Activated T-helper 1 cell treated with anti-CD3 and anti-CD28 coated beads, Interleukin-12 subunit alpha, Interleukin-12 subunit beta, Interleukin-2, Interleukin-4 antibody, amounts not matched to agents 30 ng/mL and 10 ng/mL and 1 ng/mL, durations not matched to agents 14 hours and 24 hours and 36 hours (primary cell): ENCODE data around the gene C12orf56. TPM values are rescaled to one million over a fixed set of nuclear protein-coding genes. Genes with fewer than 3 reads are reported as not detected.
"Not testable (repeated sequence)": the region's sequence is repeated elsewhere in the genome, so short reads cannot be mapped to it uniquely, and the experiment has no call there.

Source experiments
- DNase-seq: peaks from one replicate; pipeline ENCODE4 v3.0.0; 2021; ENCODE audit warnings: low spot score
- H3K27ac Mint-ChIP-seq: one replicate; pipeline ENCODE4 v1.8.0; 2021; ENCODE audit warnings: mild to moderate bottlenecking, mixed read lengths
- H3K27me3 Mint-ChIP-seq: one replicate; pipeline ENCODE4 v1.8.0; 2022; ENCODE audit warnings: mild to moderate bottlenecking, moderate library complexity, mixed read lengths; ENCODE audit not compliant: insufficient read depth
- H3K36me3 Mint-ChIP-seq: one replicate; pipeline ENCODE4 v1.8.0; 2021; ENCODE audit warnings: low read depth, mixed read lengths
- H3K4me1 Mint-ChIP-seq: one replicate; pipeline ENCODE4 v1.8.0; 2021; ENCODE audit warnings: low read depth, mixed read lengths
- H3K4me3 Mint-ChIP-seq: one replicate; pipeline ENCODE4 v1.8.0; 2021; ENCODE audit warnings: mild to moderate bottlenecking, moderate library complexity, mixed read lengths
- H3K9me3 Mint-ChIP-seq: one replicate; pipeline ENCODE4 v1.8.0; 2021; ENCODE audit warnings: mixed read lengths
- intact Hi-C: fragments of 100-400 bp; cut with micrococcal nuclease; formaldehyde crosslinking; loops from one replicate; pipeline ENCODE4 v1.15.1; 2024
- total RNA-seq: library from RNA; stranded (reverse); gene quantifications from 2 replicates; pipeline ENCODE4 v1.2.3, GENCODE V29; 2022

The C12orf56 gene
- total RNA-seq, 1 donor from 2014 or later = not detected

DNA sequence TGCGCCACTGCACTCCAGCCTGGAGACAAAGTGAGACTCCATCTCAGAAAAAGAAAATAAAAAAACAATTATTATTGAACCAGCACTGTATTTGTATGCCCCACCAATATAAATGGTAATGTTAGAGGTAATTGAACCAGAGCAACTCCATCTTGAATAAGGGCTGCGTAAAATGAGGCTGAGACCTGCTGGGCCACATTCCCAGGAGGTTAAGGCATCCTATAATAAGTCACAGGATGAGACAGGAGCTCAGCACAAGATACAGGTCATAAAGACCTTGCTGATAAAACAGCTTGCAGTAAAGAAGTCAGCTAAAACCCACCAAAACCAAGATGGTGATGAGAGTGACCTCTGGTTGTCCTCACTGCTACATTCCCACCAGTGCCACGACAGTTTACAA, 29.4 kb downstream of the C12orf56 start:
- DNase-seq, H3K4me3 Mint-ChIP-seq, H3K27ac Mint-ChIP-seq, intact Hi-C loops, H3K4me1 Mint-ChIP-seq, H3K27me3 Mint-ChIP-seq, H3K36me3 Mint-ChIP-seq, H3K9me3 Mint-ChIP-seq: not testable (repeated sequence)

DNA sequence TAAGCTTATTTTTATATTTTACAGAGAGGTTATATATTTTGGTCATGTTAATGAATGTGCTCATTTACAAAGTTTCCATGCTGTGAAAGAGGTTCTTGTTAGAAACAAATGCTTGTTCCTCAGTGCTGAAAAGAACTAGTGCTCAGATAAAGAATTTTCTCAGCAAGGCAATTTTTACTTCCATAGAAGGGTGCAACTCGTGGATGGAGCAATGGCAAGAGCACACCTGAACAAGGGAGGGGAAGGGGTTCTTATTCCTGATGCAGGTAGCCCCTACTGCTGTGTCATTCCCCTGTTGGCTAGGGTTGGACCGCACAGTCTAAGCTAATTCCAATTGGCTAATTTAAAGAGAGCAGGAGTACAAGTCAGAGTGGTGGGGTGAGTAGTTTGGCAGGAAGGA, 34.3 kb downstream of the C12orf56 start:
- H3K27me3 Mint-ChIP-seq, H3K4me3 Mint-ChIP-seq, intact Hi-C loops, H3K36me3 Mint-ChIP-seq, DNase-seq, H3K4me1 Mint-ChIP-seq, H3K27ac Mint-ChIP-seq: not testable (repeated sequence)
- H3K9me3 Mint-ChIP-seq = peaks cover 13% of the 10 kb centered on the region

DNA sequence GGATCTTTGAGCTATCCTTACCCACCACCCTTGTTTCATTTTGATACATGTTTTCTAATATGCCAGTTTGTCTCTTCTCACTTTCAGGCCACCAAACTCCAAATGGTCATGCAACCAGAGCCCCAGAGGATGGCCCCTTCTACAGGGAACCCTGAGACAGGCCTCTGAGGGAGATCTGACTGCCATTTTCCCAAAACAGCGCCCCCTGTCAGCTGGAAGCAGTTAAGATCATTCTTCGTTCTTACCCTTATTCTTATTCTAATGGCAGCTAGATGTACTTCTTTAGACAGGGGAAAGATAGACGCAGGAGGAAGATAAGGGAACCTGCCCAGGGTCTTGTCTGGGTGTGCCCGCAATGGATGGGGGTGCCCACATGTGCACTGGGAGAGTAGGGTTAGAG, 38.4 kb downstream of the C12orf56 start:
- peaks cover 20% of the 10 kb centered on the region for H3K9me3 Mint-ChIP-seq
- no peaks in the 10 kb centered on the region for H3K4me1 Mint-ChIP-seq
- H3K27ac Mint-ChIP-seq = no peak overlapping the region
- H3K27me3 Mint-ChIP-seq = no peaks in the 10 kb centered on the region
- H3K36me3 Mint-ChIP-seq = peaks cover 2% of the 10 kb centered on the region
- intact Hi-C loops = no loop called here
- DNase-seq = no peak
- H3K4me3 Mint-ChIP-seq = no peak overlapping the region

DNA sequence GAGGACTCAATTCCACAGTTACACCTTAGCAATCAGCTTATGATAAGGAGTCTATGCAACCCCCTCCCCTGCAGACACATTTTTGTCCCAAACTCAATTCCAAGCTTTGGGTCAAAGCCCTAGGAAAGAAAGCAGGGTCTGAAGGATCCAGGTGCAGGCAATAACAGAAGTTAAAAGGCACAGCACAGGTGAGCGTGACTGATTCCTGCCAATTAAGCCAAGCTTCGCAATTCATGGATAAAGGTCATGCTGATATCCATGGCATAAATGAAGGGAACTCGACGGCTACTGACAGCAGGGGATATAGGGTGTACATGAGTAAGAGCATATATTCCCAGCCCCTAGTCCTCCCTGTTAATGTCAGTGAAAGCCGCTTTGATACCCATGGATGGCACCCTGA, 39.3 kb downstream of the C12orf56 start:
- intact Hi-C loops = no loop called here
- Mint-ChIP-seq H3K9me3 (peaks cover 13% of the 10 kb centered on the region), H3K27ac (no peak overlapping the region), H3K4me3 (no peak overlapping the region), H3K4me1 (no peaks in the 10 kb centered on the region), H3K27me3 (no peaks in the 10 kb centered on the region), H3K36me3 (no peaks in the 10 kb centered on the region)
- no peak for DNase-seq

DNA sequence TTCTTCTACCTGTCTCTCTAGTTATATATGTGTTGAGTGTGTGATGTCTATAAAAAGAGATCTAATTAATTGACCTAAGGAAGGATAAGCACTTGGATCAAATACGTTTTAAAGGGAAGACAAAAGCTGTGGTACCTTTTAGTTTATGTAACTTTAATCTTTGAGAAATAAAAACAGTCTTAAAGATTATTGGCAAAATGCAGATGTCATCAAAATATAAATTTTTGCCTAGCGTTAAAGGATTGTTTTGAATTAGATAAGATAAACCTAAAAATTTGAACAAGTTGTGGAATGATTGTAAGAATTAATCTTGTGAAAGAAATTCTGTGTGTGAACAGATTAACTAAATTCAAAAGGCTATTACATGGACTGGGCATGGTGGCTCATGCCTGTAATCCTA, 42.9 kb downstream of the C12orf56 start:
- Mint-ChIP-seq H3K4me3 (no peak overlapping the region), H3K9me3 (peaks cover 7% of the 10 kb centered on the region), H3K27me3 (no peaks in the 10 kb centered on the region), H3K27ac (no peak overlapping the region), H3K4me1 (no peaks in the 10 kb centered on the region), H3K36me3 (no peaks in the 10 kb centered on the region)
- no peak for DNase-seq
- intact Hi-C loops = no loop called here

DNA sequence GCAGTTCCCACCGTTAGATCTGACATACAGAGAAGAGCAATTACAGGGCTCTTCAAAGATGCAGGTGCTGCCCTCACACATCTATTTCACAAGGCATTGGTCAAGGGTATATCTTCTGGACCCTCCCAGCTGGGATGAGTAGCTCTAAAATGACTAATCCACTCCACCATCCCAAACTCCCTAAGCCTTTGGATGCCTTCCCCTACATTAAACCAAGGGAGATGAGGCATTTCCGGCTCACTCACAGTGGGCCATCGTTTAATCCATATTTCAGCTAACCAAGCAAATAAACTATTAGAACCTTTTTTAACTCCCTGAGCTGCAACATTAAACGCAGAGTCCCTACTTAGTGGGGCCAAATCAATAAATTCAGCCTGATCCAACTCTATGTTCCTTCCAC, 45.9 kb downstream of the C12orf56 start:
- intact Hi-C loops, H3K27ac Mint-ChIP-seq, H3K4me3 Mint-ChIP-seq, H3K4me1 Mint-ChIP-seq, DNase-seq, H3K36me3 Mint-ChIP-seq, H3K27me3 Mint-ChIP-seq: not testable (repeated sequence)
- peaks cover 13% of the 10 kb centered on the region for H3K9me3 Mint-ChIP-seq

DNA sequence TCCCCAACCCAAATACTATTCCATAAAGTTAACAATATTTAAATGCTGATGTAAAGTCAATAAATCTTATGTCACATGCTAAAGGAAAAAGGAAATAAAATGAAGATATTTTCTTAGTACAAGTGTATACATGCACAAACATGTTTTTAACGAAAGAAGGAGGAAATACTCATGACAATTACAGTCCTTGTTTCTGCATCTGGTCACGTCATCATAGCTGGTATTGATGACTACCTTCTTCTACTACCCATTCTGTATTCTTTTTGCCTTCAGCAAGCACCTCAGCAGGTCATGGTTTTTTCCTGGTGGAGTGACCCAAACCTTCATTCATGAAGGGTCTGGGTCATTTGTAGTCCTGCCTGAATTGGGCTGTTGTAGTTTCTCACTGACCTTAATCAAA, 50.0 kb downstream of the C12orf56 start:
- DNase-seq, H3K4me1 Mint-ChIP-seq, H3K27ac Mint-ChIP-seq, intact Hi-C loops, H3K4me3 Mint-ChIP-seq, H3K36me3 Mint-ChIP-seq, H3K27me3 Mint-ChIP-seq: not testable (repeated sequence)
- H3K9me3 Mint-ChIP-seq = peaks cover 11% of the 10 kb centered on the region

DNA sequence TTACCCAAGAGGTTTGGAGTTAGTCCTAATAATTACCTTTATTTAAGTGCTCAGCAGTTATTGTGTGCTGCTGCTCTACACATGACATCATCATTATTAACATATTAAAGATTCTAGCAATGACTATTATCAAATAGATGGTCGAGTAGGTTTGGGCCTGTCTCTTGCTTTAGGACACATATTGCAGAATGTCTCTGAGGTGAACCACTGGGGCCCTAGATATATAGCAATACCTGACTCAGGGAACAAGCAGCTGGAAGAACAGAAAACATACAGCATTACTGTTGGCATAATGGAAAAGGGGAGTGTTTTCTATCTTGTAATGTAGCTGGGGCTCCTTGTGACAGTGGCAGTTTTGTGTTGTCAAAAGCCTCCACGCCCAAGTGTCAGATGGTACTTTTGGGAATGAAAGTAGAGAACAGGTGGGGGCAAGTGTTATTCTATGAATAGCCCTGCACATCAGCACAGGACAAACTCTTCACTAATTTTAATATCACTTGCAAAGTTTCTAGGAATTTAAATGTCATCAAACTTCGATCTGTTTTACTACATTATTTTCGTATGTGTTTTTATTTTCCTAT, 54.6 kb downstream of the C12orf56 start:
- no peak for DNase-seq
- Mint-ChIP-seq H3K9me3 (peaks cover 5% of the 10 kb centered on the region), H3K27me3 (no peaks in the 10 kb centered on the region), H3K4me1 (no peaks in the 10 kb centered on the region), H3K27ac (no peak overlapping the region), H3K4me3 (no peak overlapping the region), H3K36me3 (no peaks in the 10 kb centered on the region)
- intact Hi-C loops = no loop called here

DNA sequence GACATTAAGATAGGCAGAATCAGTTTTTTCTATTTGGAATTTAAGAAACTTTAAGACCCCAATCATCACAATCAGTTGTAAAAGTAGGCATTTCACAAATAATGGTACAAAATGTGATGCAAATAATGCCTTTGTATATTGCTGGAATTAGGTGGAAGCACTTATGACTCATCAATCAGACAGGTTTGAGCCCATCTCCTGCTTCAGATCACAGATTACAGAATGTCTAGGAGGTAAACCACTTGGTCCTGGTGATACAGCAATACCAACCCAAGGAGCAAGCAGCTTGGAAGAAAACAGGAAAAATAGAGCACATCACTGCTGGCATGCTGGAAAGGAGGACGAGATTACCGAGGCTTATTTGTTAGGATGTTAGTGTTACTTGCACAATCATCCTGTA, 57.6 kb downstream of the C12orf56 start:
- intact Hi-C loops = no loop called here
- H3K27ac Mint-ChIP-seq = no peak overlapping the region
- no peaks in the 10 kb centered on the region for H3K4me1 Mint-ChIP-seq
- H3K27me3 Mint-ChIP-seq = no peaks in the 10 kb centered on the region
- H3K9me3 Mint-ChIP-seq = no peaks in the 10 kb centered on the region
- no peak for DNase-seq
- H3K4me3 Mint-ChIP-seq = no peak overlapping the region
- H3K36me3 Mint-ChIP-seq = no peaks in the 10 kb centered on the region

DNA sequence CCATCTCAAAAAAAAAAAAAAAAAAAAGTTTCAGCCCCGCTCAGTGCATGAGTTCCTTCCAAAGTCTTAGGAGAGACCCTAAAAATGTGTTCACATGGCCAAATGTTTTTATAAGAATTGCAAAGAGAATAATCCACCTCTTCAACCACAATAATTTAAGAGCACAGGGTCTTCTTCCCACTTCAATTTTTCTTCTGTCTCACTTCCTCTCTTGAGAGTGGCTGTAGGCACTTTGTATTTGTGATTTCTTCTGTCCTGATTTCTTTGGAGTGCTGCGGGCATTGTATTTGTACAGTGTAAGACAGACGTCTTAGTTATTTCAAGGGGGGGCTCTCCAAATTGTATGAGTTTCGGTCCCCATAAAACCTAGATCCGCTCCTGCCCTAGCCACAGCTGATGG, 58.3 kb downstream of the C12orf56 start:
- H3K27me3 Mint-ChIP-seq = no peaks in the 10 kb centered on the region
- no peak for DNase-seq
- no peaks in the 10 kb centered on the region for H3K36me3 Mint-ChIP-seq
- H3K4me1 Mint-ChIP-seq = no peaks in the 10 kb centered on the region
- H3K9me3 Mint-ChIP-seq = no peaks in the 10 kb centered on the region
- H3K4me3 Mint-ChIP-seq = no peak overlapping the region
- no peak overlapping the region for H3K27ac Mint-ChIP-seq
- intact Hi-C loops = no loop called here

DNA sequence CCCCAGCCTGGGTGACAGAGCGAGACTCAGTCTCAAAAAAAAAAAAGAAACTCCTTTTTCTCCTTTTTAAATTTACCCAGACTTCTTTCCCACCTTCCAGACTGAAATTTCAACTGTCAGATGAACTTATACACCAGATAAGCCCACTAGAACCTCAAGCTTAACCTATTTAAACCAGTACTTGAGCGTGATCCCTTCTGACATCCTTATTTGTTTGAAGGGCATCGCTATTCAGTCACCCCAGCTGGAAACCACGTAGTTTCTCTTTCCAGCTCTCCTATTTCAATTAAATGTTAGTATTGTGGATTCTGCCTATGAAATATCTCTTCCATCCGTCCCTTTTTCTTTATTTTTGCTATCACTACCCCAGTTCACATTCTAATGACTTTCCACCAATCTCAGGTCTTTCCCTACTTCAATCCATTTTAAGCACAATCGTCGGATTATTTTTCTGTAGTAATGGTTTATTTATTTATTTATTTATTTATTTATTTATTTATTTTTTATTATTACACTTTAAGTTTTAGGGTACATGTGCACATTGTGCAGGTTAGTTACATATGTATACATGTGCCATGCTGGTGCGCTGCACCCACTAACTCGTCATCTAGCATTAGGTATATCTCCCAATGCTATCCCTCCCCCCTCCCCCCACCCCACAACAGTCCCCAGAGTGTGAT, 61.4 kb downstream of the C12orf56 start:
- intact Hi-C loops, H3K4me1 Mint-ChIP-seq, DNase-seq, H3K36me3 Mint-ChIP-seq, H3K27me3 Mint-ChIP-seq, H3K27ac Mint-ChIP-seq, H3K4me3 Mint-ChIP-seq, H3K9me3 Mint-ChIP-seq: not testable (repeated sequence)

DNA sequence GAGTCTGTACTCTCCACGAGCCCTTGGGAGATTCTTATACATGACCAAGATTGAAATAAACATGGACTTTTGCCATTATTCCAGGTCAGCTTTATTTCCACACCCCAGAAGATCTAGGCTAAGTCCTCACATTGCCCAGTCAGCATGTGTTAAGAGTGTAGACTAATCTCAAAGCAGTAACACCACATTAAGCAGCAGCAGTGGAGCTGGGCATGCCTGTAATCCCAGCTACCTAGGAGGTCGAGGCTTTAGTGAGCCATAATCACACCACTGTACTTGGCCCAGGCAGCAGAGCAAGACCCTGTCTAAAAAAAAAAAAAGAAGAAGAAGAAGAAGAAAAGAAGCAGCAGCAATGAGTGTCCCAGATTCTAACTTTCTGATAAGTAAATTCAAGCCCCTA, 65.5 kb downstream of the C12orf56 start:
- no peaks in the 10 kb centered on the region for H3K27me3 Mint-ChIP-seq
- no peak overlapping the region for H3K4me3 Mint-ChIP-seq
- H3K27ac Mint-ChIP-seq = no peak overlapping the region
- no peaks in the 10 kb centered on the region for H3K4me1 Mint-ChIP-seq
- intact Hi-C loops = no loop called here
- no peaks in the 10 kb centered on the region for H3K9me3 Mint-ChIP-seq
- H3K36me3 Mint-ChIP-seq = no peaks in the 10 kb centered on the region
- DNase-seq = no peak

DNA sequence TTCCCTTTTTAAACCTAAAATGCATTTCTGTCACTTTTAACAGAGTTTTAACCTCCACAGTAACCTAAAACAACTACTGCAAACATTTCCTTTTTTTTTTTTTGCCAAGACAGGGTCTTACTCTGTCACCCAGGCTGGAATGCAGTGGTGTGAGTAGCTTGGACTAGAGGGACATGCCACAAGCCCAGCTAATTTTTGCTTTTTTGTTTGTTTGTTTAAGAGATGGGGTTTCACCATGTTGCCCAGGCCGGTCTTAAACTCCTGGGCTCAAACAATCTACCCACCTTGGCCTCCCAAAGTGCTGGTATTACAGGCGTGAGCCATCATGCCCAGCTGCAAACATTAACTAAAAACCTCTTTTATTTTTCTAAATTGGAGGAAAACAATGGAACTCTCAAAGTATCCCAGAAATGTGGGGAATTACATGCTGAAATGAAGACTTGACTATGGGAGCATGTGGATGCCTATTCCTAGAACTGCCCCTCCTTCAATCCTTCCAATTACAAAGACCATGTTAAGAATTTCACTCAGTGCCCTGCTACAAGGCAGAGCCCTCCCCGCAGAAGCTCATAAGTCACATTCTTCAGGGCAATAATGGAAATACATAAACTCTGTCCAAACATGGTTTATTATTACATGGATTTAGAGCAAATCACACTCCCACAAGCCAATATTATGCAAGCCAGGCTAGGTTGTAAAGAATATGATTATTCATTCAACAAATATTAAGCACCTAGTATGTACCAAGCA, 66.9 kb downstream of the C12orf56 start:
- intact Hi-C loops = no loop called here
- Mint-ChIP-seq H3K36me3 (no peaks in the 10 kb centered on the region), H3K27ac (no peak overlapping the region), H3K9me3 (no peaks in the 10 kb centered on the region), H3K4me1 (no peaks in the 10 kb centered on the region), H3K27me3 (no peaks in the 10 kb centered on the region), H3K4me3 (no peak overlapping the region)
- no peak for DNase-seq
